ENCODE results near the gene PLK3.
A peak's percentile ranks its signal among the peaks of the same experiment; 100 is the strongest.
"Not testable (repeated sequence)": the region's sequence is repeated elsewhere in the genome, so short reads cannot be mapped to it uniquely, and the experiment has no call there.

Gene PLK3

GRCh38 chr1:44799770-44800584 is at the start of gene PLK3:
Gene PLK3 (plus strand): TSS chr1:44800377. CDS start chr1:44800464, 87 bp downstream.
- DNase-seq, result peak; percentile 99

- DNase-seq, result no peak
Measured at GRCh38 chr1:44757420-44757819, 42.8 kb upstream of the PLK3 start.

DNA sequence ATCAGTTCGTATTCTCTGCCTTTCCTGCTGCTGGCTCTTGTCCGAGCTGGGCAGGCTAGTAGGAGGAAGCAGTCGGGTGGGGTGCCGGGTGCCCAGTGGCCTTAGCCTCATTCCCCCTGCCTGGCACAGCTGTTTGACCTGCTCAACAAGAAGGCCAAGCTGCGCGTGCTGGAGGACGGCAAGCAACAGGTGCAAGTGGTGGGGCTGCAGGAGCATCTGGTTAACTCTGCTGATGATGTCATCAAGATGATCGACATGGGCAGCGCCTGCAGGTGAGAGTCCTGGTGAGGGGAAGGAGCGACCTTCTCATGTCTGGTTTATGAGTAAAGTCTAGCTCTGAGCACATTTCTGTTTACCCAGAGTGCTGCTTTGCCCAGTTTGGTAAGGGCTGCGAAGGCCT is 41.1 kb upstream of the PLK3 start:
- no peak for DNase-seq

DNA sequence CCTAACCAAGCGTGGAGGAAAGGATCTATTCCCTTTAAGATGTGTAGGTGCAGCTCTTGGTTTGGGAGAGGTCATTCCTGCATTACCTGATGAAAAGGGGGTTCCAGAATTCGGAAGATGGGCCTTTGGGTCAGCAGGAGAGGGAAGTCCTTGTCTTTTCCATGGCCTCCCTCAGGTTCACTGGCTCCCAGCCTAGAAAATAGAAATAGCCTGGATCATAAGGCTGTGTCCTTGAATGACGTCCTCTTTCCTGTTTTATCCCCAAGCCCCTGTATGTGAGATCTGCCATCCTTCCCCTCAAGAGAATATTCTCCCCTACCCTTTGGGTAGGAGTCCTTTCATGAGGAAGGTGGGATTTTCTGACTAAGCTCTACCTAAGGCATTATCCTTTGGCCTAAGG is 39.3 kb upstream of the PLK3 start:
- no peak for DNase-seq

GRCh38 chr1:44766421-44766820 is 33.8 kb upstream of the PLK3 start:
- DNase-seq, result not testable (repeated sequence)

DNA sequence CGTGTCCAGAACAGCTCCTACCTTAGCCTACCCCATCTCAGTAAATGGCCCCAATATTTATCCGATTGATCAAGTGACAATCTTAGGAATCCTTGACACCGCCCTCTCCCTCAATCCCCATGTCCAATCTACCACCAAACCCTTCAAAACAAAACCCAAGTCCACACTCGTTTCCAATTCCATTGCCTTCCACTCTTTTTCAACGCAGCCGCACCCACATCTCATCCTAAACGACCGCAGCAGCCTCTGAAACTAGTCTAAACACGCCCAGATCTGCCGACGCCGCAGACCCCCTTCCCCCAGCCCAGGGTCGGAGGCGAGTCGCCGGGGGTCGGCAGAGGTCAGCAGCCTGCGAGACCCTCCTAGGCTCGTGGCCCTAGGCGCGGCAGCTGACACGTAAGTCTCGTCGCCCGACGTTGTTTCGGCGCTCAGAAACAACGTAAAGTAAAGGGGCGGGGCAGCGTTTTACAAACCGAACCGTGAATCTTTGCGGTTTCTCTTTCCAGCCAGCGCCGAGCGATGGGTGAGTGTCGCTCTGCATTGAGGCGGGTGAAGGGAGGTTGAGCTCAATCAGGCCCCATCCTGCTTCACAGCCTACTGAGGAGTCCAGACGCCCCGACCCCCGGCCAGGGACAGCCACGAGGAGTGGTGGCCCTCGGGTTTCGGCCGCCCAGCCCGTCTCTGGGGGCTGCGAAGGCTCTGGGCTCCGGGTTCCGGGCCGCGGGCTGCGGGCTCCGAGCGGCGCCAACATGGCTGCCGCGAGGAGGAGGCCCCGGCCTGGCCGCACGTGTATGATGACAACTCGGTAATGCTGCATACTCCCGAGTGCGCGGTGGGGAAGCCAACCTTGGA is 24.9 kb upstream of the PLK3 start, which contains the start of gene RPS8:
RPS8 (plus strand) TSS at position 463 of the 852 bp plus-strand sequence; CDS start at position 520, 57 bp downstream.
- DNase-seq, result peak; percentile 99

DNA sequence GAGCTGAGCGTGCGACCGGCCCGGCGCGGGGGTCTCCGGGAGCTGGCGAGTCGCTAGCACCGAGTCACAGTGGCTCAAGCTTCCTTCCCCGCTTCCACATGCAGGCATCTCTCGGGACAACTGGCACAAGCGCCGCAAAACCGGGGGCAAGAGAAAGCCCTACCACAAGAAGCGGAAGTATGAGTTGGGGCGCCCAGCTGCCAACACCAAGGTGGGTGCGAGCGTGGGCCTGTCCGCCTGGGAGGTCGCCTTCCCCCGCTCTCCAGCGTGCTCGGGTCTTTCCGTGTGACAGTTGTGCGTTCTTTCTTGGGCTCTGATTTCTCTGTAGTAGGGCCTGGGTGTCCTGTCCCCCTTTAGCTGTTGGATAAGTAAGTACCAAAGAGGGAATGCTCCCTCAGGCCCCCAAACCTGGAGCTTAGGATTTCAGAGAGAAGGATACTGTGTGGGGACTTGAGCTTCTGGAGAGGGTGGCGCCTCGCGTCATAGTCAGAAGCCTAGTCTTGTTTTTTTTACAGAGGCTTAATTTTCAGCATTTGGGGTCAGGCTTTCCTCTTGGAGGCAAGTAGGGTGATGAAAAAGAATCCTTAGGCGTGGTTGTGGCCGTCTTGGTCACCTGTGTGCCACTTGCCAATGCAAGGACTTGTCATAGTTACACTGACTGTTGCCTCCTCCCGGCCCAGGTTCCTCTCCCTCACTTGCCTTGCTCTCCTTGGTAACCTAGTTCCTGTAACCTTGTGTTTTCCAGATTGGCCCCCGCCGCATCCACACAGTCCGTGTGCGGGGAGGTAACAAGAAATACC is 24.0 kb upstream of the PLK3 start:
- DNase-seq, result peak; percentile 60

- no peak for DNase-seq
Measured at GRCh38 chr1:44776730-44777068, 23.5 kb upstream of the PLK3 start.

DNA sequence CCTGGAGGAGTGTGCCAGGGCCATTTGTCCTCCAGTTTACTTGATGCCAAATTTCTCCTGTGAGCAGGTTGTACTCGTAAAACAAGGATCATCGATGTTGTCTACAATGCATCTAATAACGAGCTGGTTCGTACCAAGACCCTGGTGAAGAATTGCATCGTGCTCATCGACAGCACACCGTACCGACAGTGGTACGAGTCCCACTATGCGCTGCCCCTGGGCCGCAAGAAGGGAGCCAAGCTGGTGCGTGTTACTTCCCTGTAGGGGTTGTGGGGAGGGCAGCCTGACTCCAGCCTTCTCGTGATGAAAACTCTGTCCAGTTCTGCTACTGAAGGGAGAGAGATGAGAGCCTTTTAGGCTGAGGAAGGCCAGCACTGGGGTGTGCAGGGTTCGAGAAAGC is 22.6 kb upstream of the PLK3 start:
- no peak for DNase-seq

DNA sequence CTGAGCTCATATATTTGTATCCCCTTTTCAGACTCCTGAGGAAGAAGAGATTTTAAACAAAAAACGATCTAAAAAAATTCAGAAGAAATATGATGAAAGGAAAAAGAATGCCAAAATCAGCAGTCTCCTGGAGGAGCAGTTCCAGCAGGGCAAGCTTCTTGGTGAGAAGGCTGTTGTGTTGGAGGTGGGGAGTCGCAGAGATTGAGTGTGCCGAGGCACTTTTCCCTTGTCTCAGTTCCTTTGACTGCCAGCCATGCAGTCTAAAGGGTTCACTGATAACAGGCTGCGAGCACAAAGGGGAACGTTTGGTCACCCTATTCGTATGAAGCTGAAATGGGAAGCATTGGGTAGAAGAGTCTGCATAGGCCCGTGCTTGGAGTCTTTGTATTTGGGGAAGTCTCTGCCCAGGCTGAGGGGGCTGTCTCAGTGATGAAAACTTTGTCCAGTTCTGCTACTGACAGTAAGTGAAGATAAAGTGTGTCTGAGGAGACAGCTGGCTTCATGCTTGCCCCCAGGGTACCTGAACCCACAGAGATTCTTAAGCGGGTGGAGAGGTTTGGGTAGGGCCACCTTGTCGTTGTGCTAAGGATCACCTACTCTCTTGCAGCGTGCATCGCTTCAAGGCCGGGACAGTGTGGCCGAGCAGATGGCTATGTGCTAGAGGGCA is 22.1 kb upstream of the PLK3 start:
- no peak for DNase-seq

- no peak for DNase-seq
Measured at GRCh38 chr1:44778705-44779576, 21.2 kb upstream of the PLK3 start.

DNA sequence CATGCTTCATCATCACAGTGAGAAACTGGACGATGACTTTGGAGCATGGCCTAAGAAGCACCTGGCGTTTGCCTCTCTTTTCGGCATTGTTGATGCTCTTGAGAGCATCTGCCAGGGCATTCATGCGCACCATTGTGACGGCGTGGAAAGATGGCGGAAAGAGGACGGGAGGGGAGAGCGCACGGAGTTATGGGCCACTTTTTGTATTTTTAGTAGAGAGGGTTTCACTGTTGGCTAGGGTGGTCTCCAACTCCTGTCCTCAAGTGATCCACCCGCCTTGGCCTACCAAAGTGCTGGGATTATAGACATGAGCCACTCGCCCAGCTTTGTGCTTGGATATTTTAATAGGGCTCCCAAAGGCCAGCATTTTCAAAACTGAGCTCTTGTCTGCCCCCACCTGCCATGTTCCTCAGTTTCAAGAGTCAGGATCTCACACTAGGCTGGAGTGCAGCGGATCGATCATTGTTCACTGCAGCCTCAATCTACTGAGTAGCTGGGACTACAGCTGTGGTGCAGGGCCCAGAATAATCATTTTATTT is 19.5 kb upstream of the PLK3 start:
- DNase-seq, result no peak

DNA sequence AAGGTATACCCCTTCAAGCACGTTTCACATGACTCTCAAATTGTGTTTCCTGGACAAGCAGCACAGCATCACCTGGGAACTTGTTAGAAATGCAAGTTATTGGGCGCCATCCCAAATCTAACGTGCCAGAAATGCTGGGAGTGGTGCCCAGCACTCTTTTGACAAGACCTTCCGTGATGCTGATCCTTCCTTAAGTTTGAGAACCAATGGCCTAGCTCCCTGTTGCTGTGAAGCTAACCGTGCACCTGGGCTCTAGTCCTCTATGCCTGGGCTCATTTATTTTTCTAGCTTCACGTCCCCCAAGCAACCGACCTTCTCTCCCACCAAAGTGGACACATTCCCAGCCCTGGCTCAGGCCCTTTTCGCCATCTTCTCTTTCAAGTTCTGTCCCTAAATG is 16.5 kb upstream of the PLK3 start:
- no peak for DNase-seq

DNA sequence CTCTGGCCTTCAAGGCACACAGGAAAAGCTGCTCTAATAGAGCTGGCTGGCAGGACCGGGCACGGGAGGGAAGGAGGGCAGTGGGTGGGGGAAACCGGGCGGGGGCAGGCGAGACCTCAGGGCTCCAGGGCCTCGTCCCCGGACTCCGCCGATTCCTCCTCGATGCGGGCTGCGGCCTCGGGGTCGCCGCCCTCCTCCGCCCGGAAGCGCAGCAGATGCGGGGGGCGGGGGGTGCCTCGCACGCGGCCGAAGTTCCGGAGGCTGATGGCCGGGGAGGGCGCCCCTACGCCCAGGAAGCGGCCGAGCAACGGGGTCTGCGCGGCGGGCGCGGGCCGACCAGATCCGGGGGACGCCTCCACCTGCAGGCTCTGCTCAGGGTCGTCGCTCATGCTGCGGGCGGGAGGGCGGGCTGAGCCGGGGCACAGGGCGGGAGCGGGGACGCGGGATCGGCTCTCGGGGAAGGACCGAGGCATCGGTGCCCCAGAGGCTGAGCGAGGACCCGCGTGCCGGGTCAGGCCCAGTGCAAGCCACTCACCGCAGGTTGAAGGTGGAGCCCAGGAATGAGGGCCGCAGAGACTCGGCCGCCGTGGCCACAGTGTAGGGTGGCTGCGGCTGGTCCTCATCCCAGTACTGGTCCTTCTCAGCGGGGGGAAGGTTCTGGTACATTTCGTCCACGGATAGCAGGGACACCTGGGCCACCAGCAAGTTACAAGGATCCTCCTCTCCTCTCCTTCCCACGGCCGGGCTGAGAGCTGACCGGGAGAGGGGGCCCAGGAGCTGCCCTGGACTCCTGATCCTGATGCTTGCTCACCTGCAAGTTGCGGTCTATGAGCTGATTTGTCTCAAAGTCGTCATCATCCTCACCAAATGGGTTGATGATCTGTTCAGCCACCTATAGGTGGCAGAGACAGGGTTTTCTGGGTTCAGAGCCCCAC is 15.8 kb upstream of the PLK3 start:
- peak; percentile 67 for DNase-seq

- DNase-seq, result no peak
Measured at GRCh38 chr1:44785029-44785380, 15.2 kb upstream of the PLK3 start.

DNA sequence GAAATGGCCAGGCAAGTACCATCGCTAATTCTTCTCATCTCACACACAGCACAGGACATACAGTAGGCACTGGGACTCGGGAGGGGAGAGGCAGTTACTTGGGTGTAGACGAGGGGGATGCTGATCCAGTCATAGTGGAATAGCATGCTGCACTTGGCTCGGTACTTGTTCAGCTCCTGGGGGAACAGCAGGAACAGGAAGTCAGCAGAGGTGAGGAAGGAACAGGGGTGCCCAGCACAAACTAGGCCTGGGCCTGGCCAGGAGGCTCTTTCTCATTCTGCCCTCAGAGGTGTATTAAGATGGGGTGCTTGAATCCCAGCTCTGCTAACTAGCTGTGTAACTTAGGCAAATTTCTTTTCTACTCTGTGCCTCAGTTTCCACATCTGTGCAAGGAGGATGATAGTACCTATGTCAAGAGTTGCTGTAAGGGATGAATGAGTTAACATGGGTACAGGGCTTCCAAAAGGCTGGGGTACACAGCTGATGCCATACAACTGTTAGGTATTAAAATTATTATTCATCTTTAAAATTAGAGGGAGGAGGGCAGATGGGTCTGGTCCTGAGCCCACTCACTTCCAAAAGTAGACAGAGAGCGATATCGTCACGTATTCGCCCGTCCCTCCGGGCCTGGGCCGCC is 14.6 kb upstream of the PLK3 start:
- DNase-seq, result no peak

- DNase-seq, result peak; percentile 85
Measured at GRCh38 chr1:44786138-44786840, 13.9 kb upstream of the PLK3 start.

- DNase-seq, result no peak
Measured at GRCh38 chr1:44786841-44787426, 13.2 kb upstream of the PLK3 start.

GRCh38 chr1:44787506-44787905 is 12.7 kb upstream of the PLK3 start:
- DNase-seq, result no peak

Data from eye (tissue), 1 donor.